ENCODE measurements around the gene LCOR. TPM values are rescaled to one million over a fixed set of nuclear protein-coding genes. Genes with fewer than 3 reads are reported as not detected.

The LCOR gene
- total and polyA plus RNA-seq, 8 donors, result 4.5 to 34.2 (median 19.5) TPM

- ATAC-seq, result no peak
- no peak for DNase-seq
- intact Hi-C loops (cut with DNase I), result no loop called here
Observed at GRCh38 chr10:97034301-97034700, 202.2 kb downstream of the LCOR start.

GRCh38 chr10:97034958-97035769, 203.1 kb downstream of the LCOR start:
- H3K27me3 ChIP-seq, result no peaks in the 10 kb centered on the region
- ATAC-seq (no peak), DNase-seq (no peak), FAIRE-seq (no peak)
- 71 to 80% methylated on average over 18 of the region's 18 CpGs for WGBS, 2 donors
- no peaks in the 10 kb centered on the region for H3K9me3 ChIP-seq
- TF ChIP-seq CTCF (IDR thresholded peaks at IDR 0.05), result no peak
- intact Hi-C loops (cut with DNase I), result no loop called here
- no peaks in the 10 kb centered on the region for H3K4me1 ChIP-seq
- H3K4me3 ChIP-seq, result no peak overlapping the region
- no peaks in the 10 kb centered on the region for H3K36me3 ChIP-seq
- no peak overlapping the region for H3K27ac ChIP-seq

More at GRCh38 chr10:97034301-97034700, 202.2 kb downstream of the LCOR start:
- WGBS, 2 donors, result 68 to 81% methylated on average over 7 of the region's 7 CpGs
- H3K27ac ChIP-seq, result no peak overlapping the region
- no peaks in the 10 kb centered on the region for H3K27me3 ChIP-seq
- H3K9me3 ChIP-seq, result no peaks in the 10 kb centered on the region
- no peak overlapping the region for H3K4me3 ChIP-seq
- H3K36me3 ChIP-seq, result no peaks in the 10 kb centered on the region
- H3K4me1 ChIP-seq, result no peaks in the 10 kb centered on the region
- no peak for TF ChIP-seq CTCF (IDR thresholded peaks at IDR 0.05)
- no peak for FAIRE-seq

- 13 to 15% methylated on average over 29 to 30 of the region's 30 CpGs for WGBS, 2 donors
- no peaks in the 10 kb centered on the region for H3K4me1 ChIP-seq
- peak; percentile 77 to 85 (median 82) for TF ChIP-seq CTCF (IDR thresholded peaks at IDR 0.05)
- no peaks in the 10 kb centered on the region for H3K9me3 ChIP-seq
- intact Hi-C loops (cut with DNase I), result no loop called here
- peak overlapping the region in 1 of 4 donors; percentile 24 for H3K27ac ChIP-seq
- peak; percentile 71 to 88 (median 84) for DNase-seq
- no peak for FAIRE-seq
- H3K4me3 ChIP-seq, result peak overlapping the region in 3 of 4 donors; percentile 24 to 45 (median 40)
- no peaks in the 10 kb centered on the region for H3K27me3 ChIP-seq
- H3K36me3 ChIP-seq, result no peaks in the 10 kb centered on the region
- peak; percentile 91 to 97 (median 96) for ATAC-seq
Observed at GRCh38 chr10:97037365-97038361, 205.6 kb downstream of the LCOR start.

- no peak for DNase-seq
- no peaks in the 10 kb centered on the region for H3K27me3 ChIP-seq
- no peak for TF ChIP-seq CTCF (IDR thresholded peaks at IDR 0.05)
- H3K4me1 ChIP-seq, result no peaks in the 10 kb centered on the region
- FAIRE-seq, result no peak
- no peak overlapping the region for H3K4me3 ChIP-seq
- H3K27ac ChIP-seq, result no peak overlapping the region
- 86 to 87% methylated on average over 7 of the region's 7 CpGs for WGBS, 2 donors
- no peaks in the 10 kb centered on the region for H3K36me3 ChIP-seq
- no peak for ATAC-seq
- intact Hi-C loops (cut with DNase I), result no loop called here
- H3K9me3 ChIP-seq, result no peaks in the 10 kb centered on the region
Observed at GRCh38 chr10:97038688-97039087, 206.6 kb downstream of the LCOR start.
